ENCODE data around the gene SARDH.

The SARDH gene

GRCh38 chr9:133779081-133779480 is 40.9 kb upstream of the SARDH start:
- DNase-seq (ENCODE audit: low read depth) = no peak
- H3K4me3 ChIP-seq (ENCODE audit: low read length) = no peak overlapping the region
- no peak for TF ChIP-seq CTCF (conservative IDR thresholded peaks at IDR 0.05; ENCODE audit: low read length)

- no peak overlapping the region for H3K4me3 ChIP-seq (ENCODE audit: low read length)
- TF ChIP-seq CTCF (conservative IDR thresholded peaks at IDR 0.05; ENCODE audit: low read length) = no peak
These were observed 40.3 kb upstream of the SARDH start for GRCh38 chr9:133778336-133779013.

GRCh38 chr9:133777871-133778270 is 39.7 kb upstream of the SARDH start:
- no peak for DNase-seq (ENCODE audit: low read depth)
- H3K4me3 ChIP-seq (ENCODE audit: low read length) = no peak overlapping the region
- TF ChIP-seq CTCF (conservative IDR thresholded peaks at IDR 0.05; ENCODE audit: low read length) = no peak

More at GRCh38 chr9:133778336-133779013, 40.3 kb upstream of the SARDH start:
- DNase-seq (ENCODE audit: low read depth) = no peak

GRCh38 chr9:133777068-133777791 is 39.1 kb upstream of the SARDH start:
- DNase-seq (ENCODE audit: low read depth) = no peak
- H3K4me3 ChIP-seq (ENCODE audit: low read length) = no peak overlapping the region
- no peak for TF ChIP-seq CTCF (conservative IDR thresholded peaks at IDR 0.05; ENCODE audit: low read length)

GRCh38 chr9:133775951-133776905 is 38.1 kb upstream of the SARDH start:
- no peak for TF ChIP-seq CTCF (conservative IDR thresholded peaks at IDR 0.05; ENCODE audit: low read length)
- H3K4me3 ChIP-seq (ENCODE audit: low read length) = no peak overlapping the region
- DNase-seq (ENCODE audit: low read depth) = no peak

- no peak overlapping the region for H3K4me3 ChIP-seq (ENCODE audit: low read length)
- DNase-seq (ENCODE audit: low read depth) = no peak
- TF ChIP-seq CTCF (conservative IDR thresholded peaks at IDR 0.05; ENCODE audit: low read length) = no peak
These were observed 37.1 kb upstream of the SARDH start for GRCh38 chr9:133775291-133775690.
